Adipocyte (in vitro differentiated cells): ENCODE results near the gene MAP2K5.

Source experiments
- DNase-seq: peaks from one replicate; pipeline ENCODE4 v3.0.0-alpha.2; 2015; ENCODE audit warnings: low read depth
- H3K27me3 ChIP-seq: replicated peaks from 2 replicates; pipeline ENCODE4 v1.7.0; 2013; ENCODE audit warnings: mild to moderate bottlenecking, low read length, moderate library complexity; ENCODE audit not compliant: control insufficient read depth, insufficient read depth
- H3K36me3 ChIP-seq: 2 replicates; pipeline ENCODE4 v1.7.0; 2013; ENCODE audit warnings: low read length, mild to moderate bottlenecking, moderate library complexity; ENCODE audit not compliant: control insufficient read depth, insufficient read depth, severe bottlenecking
- H3K4me1 ChIP-seq: 2 replicates; pipeline ENCODE4 v1.7.0; 2013; ENCODE audit warnings: mild to moderate bottlenecking, low read length, moderate library complexity; ENCODE audit not compliant: control insufficient read depth, insufficient read depth
- H3K4me3 ChIP-seq: 2 replicates; pipeline ENCODE4 v1.7.0; 2013; ENCODE audit warnings: mild to moderate bottlenecking, low read length, moderate library complexity
- H3K9ac ChIP-seq: 2 replicates; pipeline ENCODE4 v1.7.0; 2013; ENCODE audit warnings: mild to moderate bottlenecking, low read length, moderate library complexity
- H3K9me3 ChIP-seq: 2 replicates; pipeline ENCODE4 v1.7.0; 2013; ENCODE audit warnings: mild to moderate bottlenecking, low read length, moderate library complexity; ENCODE audit not compliant: control insufficient read depth

MAP2K5 gene

GRCh38 chr15:67584157-67584556 is 41.7 kb downstream of the MAP2K5 start:
- no peaks in the 10 kb centered on the region for H3K9me3 ChIP-seq
- H3K9ac ChIP-seq: no peak overlapping the region
- DNase-seq: no peak
- H3K27me3 ChIP-seq: no peaks in the 10 kb centered on the region
- peaks cover 27% of the 10 kb centered on the region for H3K36me3 ChIP-seq
- H3K4me1 ChIP-seq: no peaks in the 10 kb centered on the region
- H3K4me3 ChIP-seq: no peak overlapping the region

- H3K4me1 ChIP-seq: no peaks in the 10 kb centered on the region
- no peak overlapping the region for H3K4me3 ChIP-seq
- no peaks in the 10 kb centered on the region for H3K9me3 ChIP-seq
- peaks cover 32% of the 10 kb centered on the region for H3K36me3 ChIP-seq
- no peaks in the 10 kb centered on the region for H3K27me3 ChIP-seq
- DNase-seq: no peak
- no peak overlapping the region for H3K9ac ChIP-seq
Observed at GRCh38 chr15:67585681-67586080, 43.2 kb downstream of the MAP2K5 start.

- H3K4me1 ChIP-seq: no peaks in the 10 kb centered on the region
- H3K27me3 ChIP-seq: no peaks in the 10 kb centered on the region
- H3K4me3 ChIP-seq: no peak overlapping the region
- no peak overlapping the region for H3K9ac ChIP-seq
- DNase-seq: no peak
- H3K9me3 ChIP-seq: no peaks in the 10 kb centered on the region
- H3K36me3 ChIP-seq: peaks cover 32% of the 10 kb centered on the region
Observed at GRCh38 chr15:67587331-67587730, 44.8 kb downstream of the MAP2K5 start.

GRCh38 chr15:67587754-67588153 is 45.3 kb downstream of the MAP2K5 start:
- Histone ChIP-seq H3K9me3 (no peaks in the 10 kb centered on the region), H3K27me3 (no peaks in the 10 kb centered on the region), H3K36me3 (peaks cover 32% of the 10 kb centered on the region), H3K4me1 (no peaks in the 10 kb centered on the region), H3K9ac (no peak overlapping the region), H3K4me3 (no peak overlapping the region)
- DNase-seq: no peak

- DNase-seq: no peak
- Histone ChIP-seq H3K4me3 (no peak overlapping the region), H3K36me3 (peaks cover 44% of the 10 kb centered on the region)
Observed at GRCh38 chr15:67590191-67590590, 47.7 kb downstream of the MAP2K5 start.

GRCh38 chr15:67592245-67592644 is 49.7 kb downstream of the MAP2K5 start:
- H3K27me3 ChIP-seq: no peaks in the 10 kb centered on the region
- no peaks in the 10 kb centered on the region for H3K4me1 ChIP-seq
- no peak overlapping the region for H3K9ac ChIP-seq
- no peaks in the 10 kb centered on the region for H3K9me3 ChIP-seq
- H3K36me3 ChIP-seq: peaks cover 34% of the 10 kb centered on the region
- no peak for DNase-seq
- no peak overlapping the region for H3K4me3 ChIP-seq

More at GRCh38 chr15:67590191-67590590, 47.7 kb downstream of the MAP2K5 start:
- Histone ChIP-seq H3K27me3 (no peaks in the 10 kb centered on the region), H3K9ac (no peak overlapping the region), H3K9me3 (no peaks in the 10 kb centered on the region), H3K4me1 (no peaks in the 10 kb centered on the region)

- Histone ChIP-seq H3K4me3 (no peak overlapping the region), H3K9ac (no peak overlapping the region), H3K36me3 (peaks cover 27% of the 10 kb centered on the region), H3K4me1 (no peaks in the 10 kb centered on the region), H3K27me3 (no peaks in the 10 kb centered on the region), H3K9me3 (no peaks in the 10 kb centered on the region)
- no peak for DNase-seq
Observed at GRCh38 chr15:67593562-67593961, 51.1 kb downstream of the MAP2K5 start.

GRCh38 chr15:67594770-67595169 is 52.3 kb downstream of the MAP2K5 start:
- H3K4me3 ChIP-seq: no peak overlapping the region
- H3K36me3 ChIP-seq: peaks cover 21% of the 10 kb centered on the region
- H3K9me3 ChIP-seq: no peaks in the 10 kb centered on the region
- H3K4me1 ChIP-seq: no peaks in the 10 kb centered on the region
- no peak for DNase-seq
- no peak overlapping the region for H3K9ac ChIP-seq
- H3K27me3 ChIP-seq: no peaks in the 10 kb centered on the region

GRCh38 chr15:67595572-67595971 is 53.1 kb downstream of the MAP2K5 start:
- Histone ChIP-seq H3K9ac (no peak overlapping the region), H3K27me3 (no peaks in the 10 kb centered on the region), H3K4me3 (no peak overlapping the region), H3K36me3 (peaks cover 21% of the 10 kb centered on the region), H3K4me1 (no peaks in the 10 kb centered on the region), H3K9me3 (no peaks in the 10 kb centered on the region)
- DNase-seq: no peak

GRCh38 chr15:67601073-67601472 is 58.6 kb downstream of the MAP2K5 start:
- peaks cover 9% of the 10 kb centered on the region for H3K36me3 ChIP-seq
- H3K27me3 ChIP-seq: no peaks in the 10 kb centered on the region
- no peaks in the 10 kb centered on the region for H3K9me3 ChIP-seq
- peak; percentile 15 for DNase-seq
- peaks cover 6% of the 10 kb centered on the region for H3K4me1 ChIP-seq
- H3K4me3 ChIP-seq: no peak overlapping the region
- H3K9ac ChIP-seq: no peak overlapping the region

- H3K9ac ChIP-seq: no peak overlapping the region
- no peaks in the 10 kb centered on the region for H3K9me3 ChIP-seq
- H3K4me3 ChIP-seq: no peak overlapping the region
Observed at GRCh38 chr15:67603063-67603462, 60.6 kb downstream of the MAP2K5 start.

GRCh38 chr15:67605871-67606270 is 63.4 kb downstream of the MAP2K5 start:
- no peak overlapping the region for H3K9ac ChIP-seq
- peaks cover 6% of the 10 kb centered on the region for H3K4me1 ChIP-seq
- no peaks in the 10 kb centered on the region for H3K36me3 ChIP-seq
- H3K9me3 ChIP-seq: no peaks in the 10 kb centered on the region
- H3K4me3 ChIP-seq: no peak overlapping the region
- H3K27me3 ChIP-seq: no peaks in the 10 kb centered on the region
- DNase-seq: no peak

More at GRCh38 chr15:67603063-67603462, 60.6 kb downstream of the MAP2K5 start:
- Histone ChIP-seq H3K4me1 (peaks cover 6% of the 10 kb centered on the region), H3K27me3 (no peaks in the 10 kb centered on the region), H3K36me3 (peaks cover 8% of the 10 kb centered on the region)
- DNase-seq: no peak
